ENCODE results near the gene IGSF11.
"Not testable (repeated sequence)": the region's sequence is repeated elsewhere in the genome, so short reads cannot be mapped to it uniquely, and the experiment has no call there.

The IGSF11 gene

DNA sequence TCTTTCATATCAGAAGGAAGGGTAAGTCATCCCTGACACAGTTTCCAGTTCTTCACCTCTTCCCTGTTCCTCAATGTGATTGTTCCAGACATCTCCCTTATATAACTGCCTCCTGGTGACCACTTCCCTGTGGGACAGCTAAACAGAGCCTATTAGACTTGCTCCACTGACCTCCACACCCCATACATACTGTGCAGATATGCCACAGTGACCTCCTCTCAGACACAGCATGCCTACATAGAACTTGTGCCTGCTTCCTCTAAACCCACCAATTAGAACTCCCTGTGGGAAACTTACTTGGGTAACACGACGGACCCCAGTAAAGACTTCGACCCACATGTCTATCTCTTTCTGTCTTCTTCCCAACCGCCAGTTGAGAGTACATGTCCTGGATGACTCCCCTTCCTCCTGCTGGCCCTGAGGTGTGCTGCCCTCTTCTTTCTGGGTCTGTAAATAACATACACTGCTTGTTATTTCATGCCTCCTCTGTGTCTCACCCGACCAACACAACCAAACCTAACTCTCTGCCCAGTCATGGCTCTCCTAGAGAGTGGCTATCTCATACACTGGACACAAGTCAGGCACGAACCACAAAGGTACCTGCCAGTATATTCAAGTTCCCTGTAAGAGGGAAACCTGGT lies 53.0 kb downstream of the IGSF11 start:
- no peak for DNase-seq (ENCODE audit: low read depth in 2 of 2)
- H3K4me3 ChIP-seq (replicated peaks in 1 of 2; ENCODE audit: low read depth in 2 of 2, low read length in 2 of 2): no peak overlapping the region
- TF ChIP-seq, protein P1, sequence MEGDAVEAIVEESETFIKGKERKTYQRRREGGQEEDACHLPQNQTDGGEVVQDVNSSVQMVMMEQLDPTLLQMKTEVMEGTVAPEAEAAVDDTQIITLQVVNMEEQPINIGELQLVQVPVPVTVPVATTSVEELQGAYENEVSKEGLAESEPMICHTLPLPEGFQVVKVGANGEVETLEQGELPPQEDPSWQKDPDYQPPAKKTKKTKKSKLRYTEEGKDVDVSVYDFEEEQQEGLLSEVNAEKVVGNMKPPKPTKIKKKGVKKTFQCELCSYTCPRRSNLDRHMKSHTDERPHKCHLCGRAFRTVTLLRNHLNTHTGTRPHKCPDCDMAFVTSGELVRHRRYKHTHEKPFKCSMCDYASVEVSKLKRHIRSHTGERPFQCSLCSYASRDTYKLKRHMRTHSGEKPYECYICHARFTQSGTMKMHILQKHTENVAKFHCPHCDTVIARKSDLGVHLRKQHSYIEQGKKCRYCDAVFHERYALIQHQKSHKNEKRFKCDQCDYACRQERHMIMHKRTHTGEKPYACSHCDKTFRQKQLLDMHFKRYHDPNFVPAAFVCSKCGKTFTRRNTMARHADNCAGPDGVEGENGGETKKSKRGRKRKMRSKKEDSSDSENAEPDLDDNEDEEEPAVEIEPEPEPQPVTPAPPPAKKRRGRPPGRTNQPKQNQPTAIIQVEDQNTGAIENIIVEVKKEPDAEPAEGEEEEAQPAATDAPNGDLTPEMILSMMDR (IDR thresholded peaks at IDR 0.05; ENCODE audit: low read depth, low read length): no peak

DNA sequence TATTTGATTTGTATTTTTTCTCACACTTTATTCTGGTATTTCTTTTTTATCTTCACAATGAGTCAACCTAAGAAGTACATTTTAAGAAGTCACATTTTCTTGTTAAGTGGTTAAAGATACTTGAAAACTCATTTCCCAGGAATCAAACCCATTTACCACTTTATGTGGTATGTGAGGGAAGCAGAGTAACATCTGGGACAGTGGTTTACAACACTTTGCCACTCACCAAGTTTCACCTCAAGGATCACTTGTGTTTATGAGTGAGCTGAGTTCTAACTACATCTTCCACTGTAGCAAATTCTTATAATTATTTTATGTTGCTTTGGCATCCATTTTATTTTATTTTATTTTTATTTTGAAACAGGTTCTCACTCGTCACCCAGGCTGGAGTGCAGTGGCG lies 53.8 kb downstream of the IGSF11 start:
- no peak for DNase-seq (ENCODE audit: low read depth in 2 of 2)
- TF ChIP-seq, protein P1 (IDR thresholded peaks at IDR 0.05; ENCODE audit: low read depth, low read length): no peak
- H3K4me3 ChIP-seq (replicated peaks in 1 of 2; ENCODE audit: low read depth in 2 of 2, low read length in 2 of 2): no peak overlapping the region

DNA sequence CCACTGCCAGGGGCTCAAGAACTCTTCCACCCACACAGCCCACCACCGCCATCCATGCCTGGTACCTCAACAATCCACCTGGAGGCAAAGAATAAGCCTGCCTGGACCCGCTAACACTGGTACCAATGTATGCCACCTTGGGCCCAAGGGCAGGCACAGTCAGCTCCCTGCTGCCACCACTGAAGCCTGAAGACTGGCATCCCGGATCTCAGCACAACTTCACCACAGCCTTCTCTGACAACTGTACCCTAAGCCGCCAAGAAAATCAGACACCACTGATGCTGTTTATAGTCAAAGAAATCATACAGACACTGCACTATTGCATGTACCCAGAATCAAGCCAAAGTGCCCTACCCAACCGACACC lies 56.3 kb downstream of the IGSF11 start:
- TF ChIP-seq, protein P1 (IDR thresholded peaks at IDR 0.05; ENCODE audit: low read depth, low read length): no peak
- no peak overlapping the region for H3K4me3 ChIP-seq (replicated peaks in 1 of 2; ENCODE audit: low read depth in 2 of 2, low read length in 2 of 2)
- no peak for DNase-seq (ENCODE audit: low read depth in 2 of 2)

DNA sequence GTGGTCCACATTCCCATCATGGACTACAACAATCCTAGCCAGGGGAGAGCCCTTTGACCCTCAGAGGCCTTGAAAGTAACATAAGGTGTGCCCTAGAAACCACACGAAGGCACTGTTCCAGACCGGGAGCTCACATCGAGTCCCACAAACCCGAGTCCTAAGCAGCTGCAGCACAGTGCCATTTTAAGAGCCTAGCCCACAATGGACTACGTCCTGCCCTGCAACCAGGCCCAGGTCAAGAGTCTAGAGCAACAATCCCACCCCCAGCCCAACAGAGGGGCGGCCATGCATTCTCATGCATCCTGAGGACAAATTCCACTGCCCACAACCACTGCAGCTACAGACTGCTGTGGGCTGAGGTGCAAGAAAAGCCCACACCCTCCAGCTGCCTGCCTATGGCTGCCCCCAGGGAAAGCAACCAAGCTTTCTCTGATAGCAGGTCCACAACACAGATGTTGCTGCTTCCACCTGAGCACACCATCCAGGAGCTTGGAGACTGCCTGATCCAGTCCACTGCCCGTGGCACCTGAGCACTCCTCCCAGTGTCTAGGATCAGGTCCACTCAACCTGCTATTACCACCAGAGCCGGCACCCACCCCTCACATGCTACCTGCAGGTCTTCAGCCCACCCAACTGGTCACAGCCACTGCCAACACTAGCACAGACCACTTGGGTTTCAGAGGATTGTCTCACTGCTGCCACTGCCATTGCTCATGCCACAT lies 56.8 kb downstream of the IGSF11 start:
- TF ChIP-seq, protein P1 (IDR thresholded peaks at IDR 0.05; ENCODE audit: low read depth, low read length): no peak

DNA sequence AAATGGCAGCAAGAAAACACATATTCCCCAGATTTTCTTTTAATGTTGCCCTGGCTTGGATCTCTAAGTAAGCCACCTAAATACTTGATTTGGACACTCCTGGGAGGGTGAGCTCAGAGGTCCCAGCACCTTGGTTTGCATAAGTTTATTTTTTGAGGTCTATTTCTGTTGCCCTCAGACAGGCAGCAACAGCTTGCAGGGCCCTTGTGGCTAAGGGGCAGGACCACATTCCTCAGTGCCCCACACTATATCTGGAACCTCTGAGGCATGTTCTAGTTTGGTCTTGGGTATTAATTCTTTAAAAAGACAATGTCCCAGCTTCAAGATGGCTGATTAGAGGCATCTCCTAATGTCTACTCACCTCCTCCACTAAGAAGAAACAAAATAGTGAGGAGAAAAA lies 57.5 kb downstream of the IGSF11 start:
- TF ChIP-seq, protein P1 (IDR thresholded peaks at IDR 0.05; ENCODE audit: low read depth, low read length): no peak
- no peak overlapping the region for H3K4me3 ChIP-seq (replicated peaks in 1 of 2; ENCODE audit: low read depth in 2 of 2, low read length in 2 of 2)
- no peak for DNase-seq (ENCODE audit: low read depth in 2 of 2)

More for the DNA sequence above, 56.8 kb downstream of the IGSF11 start:
- no peak overlapping the region for H3K4me3 ChIP-seq (replicated peaks in 1 of 2; ENCODE audit: low read depth in 2 of 2, low read length in 2 of 2)
- no peak for DNase-seq (ENCODE audit: low read depth in 2 of 2)

DNA sequence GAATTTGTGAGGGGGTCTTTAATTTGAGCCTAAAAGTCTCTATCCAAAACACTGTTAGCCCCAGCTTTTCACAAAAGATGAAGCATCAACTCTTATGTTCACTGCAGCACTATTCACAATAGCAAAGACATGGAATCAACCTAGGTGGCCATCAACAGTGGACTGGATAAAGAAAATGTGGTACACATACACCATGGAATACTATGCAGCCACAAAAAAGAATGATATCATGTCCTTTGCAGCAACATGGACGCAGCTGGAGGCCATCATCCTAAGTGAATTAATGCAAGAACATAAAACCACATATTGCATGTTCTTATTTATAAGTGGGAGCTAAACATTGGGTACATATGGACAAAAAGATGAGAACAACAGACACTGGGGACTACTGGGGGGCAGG lies 59.2 kb downstream of the IGSF11 start:
- not testable (repeated sequence) for DNase-seq (ENCODE audit: low read depth in 2 of 2)

DNA sequence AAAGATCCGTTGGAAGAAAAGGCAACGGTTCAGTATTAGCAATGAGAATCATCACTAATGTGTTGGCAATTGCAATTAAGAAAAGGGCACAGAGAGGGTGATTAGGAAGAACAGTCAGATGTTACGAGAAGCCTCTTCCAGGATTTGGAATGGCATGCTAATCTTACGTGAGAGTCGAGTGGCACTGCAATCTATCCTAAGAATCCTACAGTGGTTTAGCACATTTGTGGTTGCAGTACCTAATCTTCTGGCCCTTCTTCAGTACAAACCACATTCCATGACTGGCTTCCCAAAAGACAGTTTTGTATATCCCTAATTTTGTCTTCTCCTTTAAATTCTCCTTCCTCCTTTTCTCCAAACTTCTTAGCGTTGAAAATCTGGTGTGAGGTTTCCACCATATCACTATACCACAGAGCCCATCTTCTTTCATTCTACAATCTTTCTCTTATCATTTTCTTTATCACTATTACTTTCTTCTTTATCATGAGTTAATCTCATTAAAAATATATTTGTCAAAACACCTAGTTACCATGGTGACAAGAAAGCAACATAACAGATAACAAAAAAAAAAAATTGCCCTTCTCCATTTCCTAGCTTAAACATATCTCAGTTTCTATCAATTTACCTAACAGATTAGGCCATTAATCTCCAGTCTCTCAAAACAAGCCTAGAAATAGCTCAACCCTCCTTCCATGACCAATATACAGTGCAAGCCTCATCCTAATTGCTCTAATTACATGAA lies 60.1 kb downstream of the IGSF11 start:
- no peak for DNase-seq (ENCODE audit: low read depth in 2 of 2)
- no peak overlapping the region for H3K4me3 ChIP-seq (replicated peaks in 1 of 2; ENCODE audit: low read depth in 2 of 2, low read length in 2 of 2)
- TF ChIP-seq, protein P1 (IDR thresholded peaks at IDR 0.05; ENCODE audit: low read depth, low read length): no peak

More for the DNA sequence above, 59.2 kb downstream of the IGSF11 start:
- H3K4me3 ChIP-seq (replicated peaks in 1 of 2; ENCODE audit: low read depth in 2 of 2, low read length in 2 of 2): not testable (repeated sequence)

Data from cardiac fibroblast (primary cell).